ENCODE data around the gene IL17C. TPM values are rescaled to one million over a fixed set of nuclear protein-coding genes. Genes with fewer than 3 reads are reported as not detected.
A peak's percentile ranks its signal among the peaks of the same experiment; 100 is the strongest.

Gene IL17C
- total RNA-seq, 1 experiment from 2014 or later: 0.31 TPM

DNA sequence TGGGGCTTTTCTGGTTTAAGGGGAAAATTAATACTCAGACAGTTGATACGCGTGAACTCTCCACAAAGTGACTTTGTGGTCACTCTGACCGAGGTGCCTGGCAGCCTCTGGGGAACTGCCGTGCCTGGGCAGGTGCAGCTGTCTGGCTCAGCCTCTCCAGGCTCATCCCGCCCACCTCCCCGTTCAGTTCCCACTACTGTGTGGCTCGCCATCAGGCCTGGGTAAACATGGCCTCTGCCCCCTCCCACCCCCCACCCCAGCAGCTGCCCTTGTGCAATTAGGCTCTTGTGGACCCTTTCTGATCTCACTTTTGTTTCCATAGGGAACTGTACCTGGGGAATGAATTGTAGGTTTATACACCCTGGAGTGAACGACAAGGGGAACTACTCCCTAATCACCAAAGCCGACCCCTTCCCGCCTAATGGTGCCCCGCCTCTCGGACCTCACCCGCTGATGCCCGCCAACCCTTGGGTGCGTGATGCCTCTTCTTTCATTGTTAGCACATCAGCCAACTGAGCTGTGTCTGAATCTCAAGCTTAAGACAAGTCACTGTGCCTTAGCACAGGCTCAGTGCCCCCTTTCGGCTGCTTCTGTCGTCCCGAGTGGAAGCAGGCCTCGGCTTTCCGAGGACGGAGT is 40.4 kb upstream of the IL17C start:
- Histone ChIP-seq H4K91ac (ENCODE audit: insufficient read length, low read depth, low read length) (no peak overlapping the region), H2BK5ac (ENCODE audit: insufficient read length, low read length) (no peak overlapping the region), H4K20me1 (ENCODE audit: control insufficient read depth, insufficient read depth, insufficient read length) (no peaks in the 10 kb centered on the region), H3K27me3 (ENCODE audit: insufficient read depth, low read length) (no peaks in the 10 kb centered on the region), H3K4me1 (ENCODE audit: insufficient read depth, low read length) (no peaks in the 10 kb centered on the region), H3K9ac (ENCODE audit: extremely low read depth, insufficient read length, low read length) (no peak overlapping the region), H3K14ac (ENCODE audit: insufficient read depth, low read length) (no peak overlapping the region; the same call in 1 of the 2 replicates), H3K18ac (ENCODE audit: insufficient read length, low read depth, low read length) (no peak overlapping the region), H3K79me2 (ENCODE audit: insufficient read depth, low read length) (peaks cover 2% of the 10 kb centered on the region; the same call in 1 of the 2 replicates), H4K8ac (replicated peaks; ENCODE audit: insufficient read length, low read depth, low read length) (no peak overlapping the region), H3K4me2 (ENCODE audit: insufficient read depth, insufficient read length, low read length) (no peak overlapping the region), H2BK15ac (ENCODE audit: low read depth, low read length) (no peak overlapping the region), H2BK12ac (ENCODE audit: insufficient read length, low read depth, low read length) (no peak overlapping the region), H2BK20ac (ENCODE audit: low read depth, low read length, poor library complexity, severe bottlenecking) (no peak overlapping the region), H3K23me2 (ENCODE audit: insufficient read length, low read depth, low read length, poor library complexity, severe bottlenecking) (no peaks in the 10 kb centered on the region), H2AK5ac (ENCODE audit: insufficient read length, low read length) (no peak overlapping the region), H3T11ph (ENCODE audit: low read length) (no peak overlapping the region), H2BK120ac (ENCODE audit: low read depth, low read length, poor library complexity, severe bottlenecking) (no peak overlapping the region), H3K79me1 (ENCODE audit: insufficient read depth, low read depth, low read length, poor library complexity, severe bottlenecking) (no peaks in the 10 kb centered on the region), H2AFZ (ENCODE audit: low read length) (no peak overlapping the region), H3K4ac (ENCODE audit: low read depth, low read length) (no peak overlapping the region), H3K23ac (ENCODE audit: insufficient read length, low read depth, low read length) (no peak overlapping the region), H3K27ac (ENCODE audit: insufficient read length, low read depth, low read length) (no peak overlapping the region), H4K5ac (ENCODE audit: insufficient read length, low read depth, low read length) (no peak overlapping the region), H3K9me3 (ENCODE audit: control insufficient read depth, low read depth, low read length) (no peaks in the 10 kb centered on the region), H3K56ac (ENCODE audit: insufficient read length, low read depth, low read length) (no peak overlapping the region)
- TF ChIP-seq, protein P1, sequence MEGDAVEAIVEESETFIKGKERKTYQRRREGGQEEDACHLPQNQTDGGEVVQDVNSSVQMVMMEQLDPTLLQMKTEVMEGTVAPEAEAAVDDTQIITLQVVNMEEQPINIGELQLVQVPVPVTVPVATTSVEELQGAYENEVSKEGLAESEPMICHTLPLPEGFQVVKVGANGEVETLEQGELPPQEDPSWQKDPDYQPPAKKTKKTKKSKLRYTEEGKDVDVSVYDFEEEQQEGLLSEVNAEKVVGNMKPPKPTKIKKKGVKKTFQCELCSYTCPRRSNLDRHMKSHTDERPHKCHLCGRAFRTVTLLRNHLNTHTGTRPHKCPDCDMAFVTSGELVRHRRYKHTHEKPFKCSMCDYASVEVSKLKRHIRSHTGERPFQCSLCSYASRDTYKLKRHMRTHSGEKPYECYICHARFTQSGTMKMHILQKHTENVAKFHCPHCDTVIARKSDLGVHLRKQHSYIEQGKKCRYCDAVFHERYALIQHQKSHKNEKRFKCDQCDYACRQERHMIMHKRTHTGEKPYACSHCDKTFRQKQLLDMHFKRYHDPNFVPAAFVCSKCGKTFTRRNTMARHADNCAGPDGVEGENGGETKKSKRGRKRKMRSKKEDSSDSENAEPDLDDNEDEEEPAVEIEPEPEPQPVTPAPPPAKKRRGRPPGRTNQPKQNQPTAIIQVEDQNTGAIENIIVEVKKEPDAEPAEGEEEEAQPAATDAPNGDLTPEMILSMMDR (conservative IDR thresholded peaks at IDR 0.05): no peak
- H3K4me1 Mint-ChIP-seq: peaks cover 7 to 21% of the 10 kb centered on the region in 2 experiments
- H3K36me3 Mint-ChIP-seq (ENCODE audit: insufficient read depth in 1 of 3, low read depth in 3 of 3): peaks cover 31 to 61% (median 58%) of the 10 kb centered on the region in 3 experiments; a peak in 6 of 7 replicates
- WGBS (ENCODE audit: extremely low coverage, insufficient read length, low lambda C conversion rate): no CpG with 5 or more reads among the region's 21 CpGs
- no peaks in the 10 kb centered on the region for H3K27me3 Mint-ChIP-seq (ENCODE audit: low read depth)
- H3K4me3 Mint-ChIP-seq: no peak overlapping the region
- peaks cover 0 to 4% of the 10 kb centered on the region in 2 experiments; a peak in 1 of 5 replicates for H3K9me3 Mint-ChIP-seq
- no peak for DNase-seq
- H3K27ac Mint-ChIP-seq: peak overlapping the region in 1 of 3 experiments; percentile 55; a peak in 1 of 7 replicates

Data from H9 (cell line).